GM18502 (cell line): ENCODE data around the gene FIBCD1.
"Not testable (repeated sequence)": the region's sequence is repeated elsewhere in the genome, so short reads cannot be mapped to it uniquely, and the experiment has no call there.

Source experiments
- ATAC-seq: cut with Tn5 transposase; IDR thresholded peaks from one replicate; pipeline ENCODE4 v1.9.1; 2021; ENCODE audit warnings: mild to moderate bottlenecking; ENCODE audit not compliant: unreplicated experiment, poor library complexity

FIBCD1 gene

GRCh38 chr9:130974697-130975096 lies 35.6 kb upstream of the FIBCD1 start:
- ATAC-seq = no peak

DNA sequence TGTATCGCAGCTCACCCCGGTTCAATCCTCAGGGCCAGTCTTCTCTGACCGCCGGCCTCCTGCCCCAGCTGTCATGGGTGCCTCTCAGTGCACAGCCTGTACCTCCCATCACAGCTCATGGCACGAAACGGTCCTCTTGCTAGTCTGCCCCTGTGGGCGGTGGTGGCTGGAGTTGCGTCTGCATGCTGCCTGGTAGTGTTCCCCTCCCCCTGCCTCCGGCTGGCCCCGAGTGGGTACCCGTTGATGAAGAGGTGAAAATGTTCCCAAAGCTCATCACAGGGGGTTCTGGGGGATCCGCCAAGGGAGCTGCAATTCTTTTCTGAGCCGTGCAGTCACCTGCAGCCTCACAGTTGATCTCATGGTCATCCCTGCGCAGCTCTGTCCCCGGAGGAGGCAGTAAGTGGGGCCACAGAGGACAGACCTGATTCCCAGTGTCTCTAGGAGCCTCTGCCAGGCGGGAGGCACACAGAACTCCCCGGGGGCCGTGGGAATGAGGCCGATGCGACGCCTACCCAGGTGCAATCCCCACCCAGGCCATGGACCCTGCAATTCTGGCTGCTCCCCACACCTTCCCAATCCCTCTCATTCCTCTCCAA lies 34.7 kb upstream of the FIBCD1 start:
- ATAC-seq = no peak

DNA sequence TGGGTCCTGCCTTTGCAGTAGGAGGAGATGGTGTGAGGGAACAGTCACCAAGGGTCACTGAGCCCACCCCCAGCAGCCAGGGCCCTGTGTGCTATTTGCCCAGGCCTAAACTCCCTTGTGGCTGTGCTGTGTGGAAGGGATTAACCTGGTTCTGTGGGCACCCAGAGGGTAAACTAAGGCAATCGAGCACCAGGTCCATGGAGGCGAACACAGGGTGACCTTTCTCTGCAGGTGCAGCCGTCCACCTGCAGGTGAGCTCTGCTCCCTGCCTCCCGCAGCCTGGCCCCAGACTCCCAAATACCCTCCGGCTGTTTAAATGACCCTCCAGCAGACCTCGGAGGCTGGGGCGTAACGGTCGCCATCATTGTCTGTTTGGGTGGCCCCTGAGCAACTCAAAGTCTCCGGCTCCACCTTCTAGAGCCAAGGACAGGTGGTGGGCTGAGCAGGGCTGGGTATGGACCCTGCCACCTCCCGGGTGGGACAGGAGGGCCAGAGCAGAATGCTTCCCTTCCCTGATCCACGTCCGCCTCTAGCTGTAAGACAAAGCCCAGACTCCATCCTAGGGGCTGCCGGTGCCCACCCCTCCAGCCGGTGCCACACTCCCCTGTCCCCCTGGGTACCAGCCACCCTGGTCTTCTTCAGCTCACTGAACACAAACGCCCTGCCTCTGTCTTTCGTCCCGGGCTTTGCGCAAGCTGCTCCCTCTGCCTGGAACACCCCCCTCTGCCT lies 34.1 kb upstream of the FIBCD1 start:
- no peak for ATAC-seq

DNA sequence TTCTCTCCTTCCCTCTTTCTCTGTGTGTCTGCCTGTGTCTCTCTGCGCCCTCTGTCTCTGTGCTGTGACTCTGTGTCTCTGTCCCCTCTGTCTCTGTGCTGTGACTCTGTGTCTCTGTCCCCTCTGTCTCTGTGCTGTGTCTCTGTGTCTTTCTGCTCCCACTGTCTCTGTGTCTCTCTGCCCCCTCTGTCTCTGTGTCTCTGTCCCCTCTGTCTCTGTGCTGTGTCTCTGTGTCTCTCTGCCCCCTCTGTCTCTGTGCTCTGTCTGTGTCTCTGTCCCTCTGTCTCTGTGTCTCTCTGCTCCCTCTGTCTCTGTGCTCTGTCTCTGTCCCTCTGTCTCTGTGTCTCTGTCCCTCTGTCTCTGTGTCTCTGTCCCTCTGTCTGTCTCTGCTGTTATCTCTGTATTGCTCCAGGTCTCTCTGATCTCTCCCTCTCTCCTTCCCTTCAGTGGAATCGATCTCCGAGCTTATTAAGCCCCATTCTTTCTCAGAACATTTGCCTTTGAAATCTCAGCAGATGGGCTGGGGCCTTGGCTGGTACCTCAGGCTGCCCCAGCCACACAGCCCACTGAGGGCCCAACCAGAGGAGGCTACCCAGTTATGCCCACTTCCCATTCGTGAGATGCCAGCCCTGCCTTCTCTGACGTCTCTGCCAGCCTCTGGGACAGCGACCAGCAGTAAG lies 33.4 kb upstream of the FIBCD1 start:
- ATAC-seq = no peak

DNA sequence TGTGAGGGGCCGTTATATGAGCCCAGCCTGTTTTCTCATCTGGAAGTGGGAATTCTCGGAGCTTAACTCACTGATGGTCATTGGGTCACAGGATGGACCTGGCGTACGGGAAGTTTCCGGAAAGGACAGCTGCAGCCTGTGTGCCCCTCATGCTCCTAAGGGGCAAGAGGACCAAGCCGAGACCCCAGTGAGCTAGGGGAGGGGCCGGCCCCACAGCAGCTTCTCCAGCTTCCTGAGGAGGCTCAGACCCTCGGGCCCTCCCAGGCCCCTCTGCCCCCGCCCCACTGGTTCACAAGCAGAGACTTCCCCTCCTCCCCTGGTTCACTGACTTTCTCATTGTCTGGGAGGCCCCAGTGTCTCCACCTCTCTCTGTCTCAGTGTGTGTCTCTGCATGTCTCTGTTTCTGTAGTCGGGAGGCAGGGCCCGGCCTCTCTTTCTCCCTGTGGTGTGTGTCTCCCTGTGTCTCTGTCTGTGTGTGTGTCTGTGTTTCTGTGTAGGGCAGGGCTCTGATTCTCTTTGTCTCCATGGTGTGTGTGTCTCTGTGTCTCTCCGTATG lies 32.3 kb upstream of the FIBCD1 start:
- no peak for ATAC-seq

DNA sequence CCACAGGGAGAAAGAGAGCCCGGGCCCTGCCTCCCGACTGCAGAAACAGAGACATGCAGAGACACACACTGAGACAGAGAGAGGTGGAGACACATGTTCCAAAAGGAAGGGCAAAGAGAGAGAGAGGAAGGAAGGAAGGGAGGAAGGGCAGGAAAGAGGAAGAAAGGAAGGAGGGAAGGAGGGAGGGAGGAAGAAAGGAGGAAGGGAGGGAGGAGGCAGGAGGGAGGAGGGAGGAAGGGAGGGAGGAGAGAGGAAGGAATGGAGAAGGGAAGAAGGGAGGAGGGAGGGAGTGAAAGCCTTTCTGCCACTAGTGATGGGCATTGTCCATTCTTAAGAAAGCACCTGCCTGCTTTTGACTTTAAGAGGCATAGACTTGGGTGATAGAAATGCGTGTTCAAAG lies 31.8 kb upstream of the FIBCD1 start:
- no peak for ATAC-seq

DNA sequence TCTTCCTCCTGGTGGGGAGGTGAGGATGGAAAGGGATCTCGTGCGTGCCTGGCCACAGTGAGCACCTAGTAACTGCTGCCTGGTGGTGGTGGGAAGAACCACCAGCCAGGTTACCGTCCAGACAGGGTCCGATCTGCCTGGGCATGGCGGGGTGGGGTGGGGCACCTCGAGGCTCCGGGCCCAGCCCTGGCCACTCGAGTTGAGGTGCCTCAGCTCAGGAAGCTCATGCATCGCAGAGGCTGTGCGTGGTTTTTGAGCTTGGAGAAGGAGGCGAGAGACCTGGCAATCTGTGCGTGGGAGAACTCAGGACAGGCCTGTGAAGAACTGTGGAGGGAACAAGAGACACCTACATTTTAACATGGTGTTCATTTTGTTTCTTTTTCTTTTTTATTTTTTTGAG lies 31.0 kb upstream of the FIBCD1 start:
- no peak for ATAC-seq

GRCh38 chr9:130965680-130966079 lies 26.6 kb upstream of the FIBCD1 start:
- no peak for ATAC-seq

DNA sequence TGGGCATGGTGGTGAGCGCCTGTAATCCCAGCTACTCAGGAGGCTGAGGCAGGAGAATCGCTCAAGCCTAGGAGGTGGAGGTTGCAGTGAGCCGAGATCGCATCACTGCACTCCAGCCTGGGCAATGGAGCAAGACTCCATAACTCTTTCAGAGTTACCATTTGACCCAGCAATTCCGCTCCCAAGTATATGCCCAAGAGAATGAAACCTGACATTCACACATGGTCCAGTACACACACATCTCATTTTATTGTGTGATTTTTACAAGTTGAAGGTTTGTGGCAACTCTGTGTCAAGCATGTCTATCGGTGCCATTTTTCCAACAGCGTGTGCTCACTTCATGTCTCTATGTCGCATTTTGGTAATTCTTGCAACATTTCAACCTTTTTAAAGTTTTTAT lies 24.9 kb upstream of the FIBCD1 start:
- ATAC-seq = no peak

DNA sequence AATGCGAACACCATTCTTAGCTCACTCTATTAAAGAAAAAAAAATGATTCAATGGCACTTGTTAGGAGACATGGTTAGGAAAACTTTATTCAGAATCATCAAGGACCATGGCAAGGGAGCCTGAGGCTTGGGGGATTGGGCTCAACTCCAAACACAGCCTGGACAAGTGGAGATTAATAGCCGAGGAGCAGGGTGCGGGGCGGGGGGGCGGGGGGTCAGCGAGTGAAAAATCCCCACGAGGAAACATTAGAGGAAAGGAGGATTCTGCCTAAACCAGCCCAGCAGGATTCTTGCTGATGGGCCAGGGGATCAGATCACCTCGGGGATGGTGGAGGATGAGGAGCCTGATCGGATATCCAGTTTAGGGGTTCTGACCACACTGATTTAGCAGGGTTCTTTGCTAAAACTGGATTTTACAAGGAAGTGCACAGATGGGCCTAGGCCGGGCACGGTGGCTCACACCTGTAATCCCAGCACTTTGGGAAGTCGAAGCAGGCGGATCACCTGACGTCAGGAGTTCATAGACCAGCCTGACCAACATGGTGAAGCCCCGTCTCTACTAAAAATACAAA lies 24.4 kb upstream of the FIBCD1 start:
- no peak for ATAC-seq

- ATAC-seq = no peak
Measured at GRCh38 chr9:130962418-130963316, 23.6 kb upstream of the FIBCD1 start.

DNA sequence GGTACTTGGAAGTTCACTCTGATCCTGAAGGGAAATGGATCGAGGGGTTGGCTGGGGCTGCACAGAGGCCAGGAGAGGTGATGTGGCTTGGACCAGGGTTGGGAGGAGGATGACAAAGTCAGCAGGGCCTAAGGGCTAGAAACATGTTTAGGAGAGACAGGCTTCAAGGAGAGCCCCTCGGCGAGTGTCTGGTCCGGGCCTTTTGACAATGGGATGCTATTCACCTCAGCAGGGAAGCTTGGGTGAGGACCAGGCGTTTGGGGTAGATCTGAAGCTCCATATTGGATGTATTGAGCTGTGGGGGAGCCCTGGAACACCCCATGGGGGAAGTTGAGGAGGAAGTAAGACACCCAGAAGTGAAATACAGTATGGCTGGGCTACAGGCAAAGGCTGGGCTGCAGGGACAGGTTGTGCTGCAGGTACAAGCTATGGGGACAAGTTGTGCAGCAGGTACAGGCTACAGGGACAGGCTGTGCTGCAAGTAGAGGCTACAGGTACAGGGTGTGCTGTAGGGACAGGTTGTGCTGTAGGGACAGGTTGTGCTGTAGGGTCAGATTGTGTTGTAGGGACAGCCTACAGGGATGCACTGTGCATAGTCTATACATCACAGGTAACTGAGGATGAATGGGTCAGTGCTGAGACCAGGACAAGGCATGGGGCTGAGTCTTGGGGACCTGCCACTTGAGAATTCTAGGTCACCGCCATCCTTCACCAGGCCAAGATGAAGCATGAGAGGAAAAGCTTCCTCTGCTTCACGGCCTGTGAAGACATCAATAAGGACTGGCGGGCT lies 22.7 kb upstream of the FIBCD1 start:
- ATAC-seq = no peak

DNA sequence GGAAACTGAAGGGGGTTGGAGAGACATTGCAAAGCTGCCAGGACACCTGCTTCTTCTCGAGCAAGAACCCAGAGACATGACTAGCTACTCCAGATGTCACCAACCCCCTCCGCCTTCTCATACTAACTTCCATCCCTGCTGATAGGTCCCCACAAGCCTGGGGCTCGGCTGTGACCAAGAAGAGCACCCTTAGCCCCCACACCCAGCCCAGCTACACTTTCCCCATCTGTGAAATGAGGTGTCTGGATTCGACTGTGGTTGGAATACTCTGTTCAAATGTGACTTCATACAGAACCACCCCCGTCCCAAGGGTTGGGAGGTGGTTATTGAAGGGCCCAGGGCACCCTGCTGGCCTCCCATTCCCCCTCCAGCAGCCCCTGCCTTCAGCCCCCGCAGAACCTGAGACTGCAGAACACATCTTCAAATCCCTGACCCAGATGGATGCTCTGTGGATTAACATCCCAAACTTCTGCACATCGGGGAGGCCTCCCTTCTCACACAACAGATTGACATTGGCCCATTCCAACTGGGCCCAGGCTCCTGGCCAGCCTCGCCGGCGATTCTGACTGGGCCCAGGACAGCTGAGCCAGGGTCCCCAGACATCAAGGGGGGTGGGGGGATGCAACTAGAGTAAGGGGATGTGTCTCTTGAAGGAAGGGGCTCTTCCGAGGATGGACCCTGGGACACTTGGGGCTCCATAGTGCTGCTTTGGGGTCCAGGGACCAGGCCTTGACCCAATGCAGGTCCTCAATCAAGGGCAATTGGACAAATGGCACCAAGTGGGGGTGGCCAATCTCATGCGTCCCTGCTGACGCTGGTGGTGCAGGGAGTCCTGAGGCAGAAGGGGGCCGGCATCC lies 21.7 kb upstream of the FIBCD1 start:
- no peak for ATAC-seq

- no peak for ATAC-seq
Measured at GRCh38 chr9:130959809-130960334, 20.8 kb upstream of the FIBCD1 start.

DNA sequence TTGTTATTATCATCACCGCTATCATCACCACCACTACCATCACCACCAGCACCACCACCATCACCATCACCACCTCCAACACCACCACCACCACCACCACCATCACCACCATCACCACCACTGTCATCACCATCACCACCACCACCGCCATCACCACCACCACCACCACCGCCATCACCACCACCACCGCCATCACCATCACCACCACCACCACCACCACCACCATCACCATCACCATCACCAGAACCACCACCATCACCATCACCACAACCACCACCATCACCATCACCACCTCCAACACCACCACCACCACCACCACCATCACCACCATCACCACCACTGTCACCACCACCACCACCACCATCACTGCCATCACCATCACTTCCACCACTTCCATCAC lies 19.5 kb upstream of the FIBCD1 start:
- ATAC-seq = not testable (repeated sequence)

- ATAC-seq = no peak
Measured at GRCh38 chr9:130957451-130958203, 18.6 kb upstream of the FIBCD1 start.

GRCh38 chr9:130956636-130957450 lies 17.8 kb upstream of the FIBCD1 start:
- no peak for ATAC-seq
